HG03432 (cell line): ENCODE measurements around the gene IQSEC2.

Experiments used
- ATAC-seq: cut with Tn5 transposase; IDR thresholded peaks from one replicate; pipeline ENCODE4 v1.9.1; 2021; ENCODE audit warnings: mild to moderate bottlenecking, moderate library complexity; ENCODE audit not compliant: unreplicated experiment

IQSEC2 gene

DNA sequence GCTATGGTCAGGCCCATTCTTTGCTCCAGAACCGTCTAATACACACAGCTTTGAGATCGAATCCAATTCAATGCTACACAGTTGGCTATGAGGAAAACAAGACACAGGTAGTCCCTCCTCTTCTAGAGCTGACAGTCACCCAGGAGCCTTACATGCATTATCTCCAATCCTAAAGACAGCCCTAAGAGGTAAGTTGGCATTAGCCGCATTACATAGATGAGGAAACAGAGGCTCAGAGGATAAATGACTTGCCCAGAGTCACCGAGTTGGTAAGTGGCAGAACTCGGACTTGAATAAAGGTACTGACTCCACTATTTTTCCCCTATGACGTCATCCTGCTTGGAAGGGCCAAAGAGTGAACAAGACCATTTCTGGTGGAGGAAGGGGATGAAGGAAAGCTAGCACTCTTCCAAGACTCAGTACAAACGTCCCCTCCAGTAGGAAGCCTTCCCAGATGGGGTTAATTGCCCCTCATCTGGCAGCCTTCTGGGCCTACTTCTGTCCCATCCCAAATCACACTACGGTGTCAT lies 8.5 kb downstream of the IQSEC2 start:
- no peak for ATAC-seq

DNA sequence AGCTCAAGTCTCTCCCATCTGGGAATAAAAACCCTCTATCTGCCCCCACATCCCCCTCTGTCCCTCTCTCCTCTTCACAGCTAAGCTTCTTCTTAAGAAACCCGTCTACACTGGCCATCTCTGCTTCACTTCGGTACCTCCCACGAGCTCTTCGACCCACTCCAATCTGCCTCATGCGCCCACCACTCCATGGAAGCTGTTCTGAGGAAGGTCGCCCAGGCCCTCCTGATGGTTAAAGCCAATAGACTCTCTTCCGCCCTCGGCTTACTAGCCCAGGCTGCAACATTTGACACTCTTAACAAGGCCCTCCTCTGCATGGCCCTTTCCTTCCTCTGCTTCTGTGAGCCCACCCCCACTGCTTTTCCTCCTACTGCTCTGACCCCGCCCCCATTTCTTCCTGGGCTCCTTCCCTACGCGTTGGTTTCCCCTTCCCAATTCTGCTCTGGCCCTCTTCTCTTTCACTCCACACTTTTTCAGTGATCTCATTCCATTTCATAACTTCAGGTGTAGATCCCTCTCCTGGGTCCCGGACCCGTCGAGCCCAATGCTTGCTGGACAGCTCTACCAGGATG lies 11.8 kb downstream of the IQSEC2 start:
- no peak for ATAC-seq

DNA sequence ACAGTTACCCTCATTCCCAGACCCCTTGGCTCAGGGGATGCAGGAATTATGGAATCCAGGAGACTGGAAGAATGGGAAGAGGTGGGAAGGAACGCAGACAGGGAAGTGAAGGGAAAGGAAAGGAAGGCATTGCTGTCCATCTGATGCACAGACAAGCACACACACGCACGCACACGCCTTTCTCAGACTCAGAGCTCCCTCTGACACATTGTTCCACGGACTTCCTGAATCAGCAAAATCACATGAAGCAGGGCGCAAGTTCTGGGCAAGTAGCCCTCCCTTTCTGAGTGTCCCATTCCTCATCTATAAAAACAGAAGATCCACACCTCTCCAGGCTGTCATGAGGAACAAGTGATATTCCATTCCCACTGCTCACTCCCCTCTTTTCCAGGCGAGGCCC lies 13.2 kb downstream of the IQSEC2 start:
- no peak for ATAC-seq

DNA sequence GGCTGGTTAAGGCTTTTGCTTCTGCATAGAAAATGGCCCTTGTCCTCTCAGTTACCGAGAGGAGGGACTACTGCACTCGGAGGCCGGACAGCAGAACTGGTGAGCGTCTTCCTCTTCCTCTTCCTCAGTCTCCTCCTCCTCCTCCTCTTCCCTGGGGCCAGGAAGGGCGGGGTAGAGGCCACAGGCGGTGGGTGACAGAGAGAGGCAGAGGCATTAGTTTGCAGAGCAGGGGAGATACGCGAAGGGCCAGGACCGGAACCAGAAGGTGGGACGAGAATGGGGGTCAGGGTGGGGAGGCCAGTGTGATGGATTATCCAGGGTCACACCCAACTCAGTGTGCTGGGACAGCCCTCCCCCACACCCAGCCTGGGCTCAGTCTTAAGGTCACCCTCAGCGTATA lies 14.5 kb downstream of the IQSEC2 start:
- ATAC-seq = no peak

DNA sequence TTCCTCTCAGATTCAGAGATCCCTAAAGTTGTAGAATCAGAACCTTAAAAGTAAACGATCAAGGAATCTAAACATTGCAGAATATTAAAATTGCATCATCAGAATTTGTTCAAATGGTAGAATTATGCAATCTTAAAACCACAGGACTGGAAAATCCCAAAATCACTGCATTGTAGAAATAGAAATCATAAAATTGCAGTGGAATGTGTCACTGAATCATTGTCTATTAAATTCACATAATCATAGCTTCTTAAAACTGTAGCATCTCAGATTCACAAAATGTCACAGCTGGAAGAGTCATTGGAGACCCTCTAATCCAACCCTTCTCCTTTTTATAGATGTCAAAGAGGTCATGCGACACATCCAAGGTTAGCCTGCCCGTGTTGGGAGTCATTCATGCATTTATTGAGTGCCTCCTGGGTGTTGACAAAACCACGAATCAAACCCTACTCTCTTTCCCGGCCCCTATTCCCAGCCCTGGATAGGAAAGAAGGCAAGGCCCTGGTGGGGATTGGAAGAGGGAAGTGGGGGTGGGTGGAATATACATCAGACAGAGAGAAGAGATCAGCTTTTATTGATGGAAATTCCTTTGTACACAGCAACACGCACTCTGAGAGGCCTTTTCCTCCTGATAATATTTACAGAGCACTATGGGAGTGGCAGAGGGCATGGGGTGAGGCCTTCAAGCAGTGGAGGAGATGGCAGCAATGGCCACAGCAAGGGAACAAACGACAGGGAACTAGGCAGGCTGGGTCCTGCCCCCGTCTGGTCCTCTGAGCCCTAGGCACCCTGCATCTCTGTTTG lies 15.4 kb downstream of the IQSEC2 start:
- no peak for ATAC-seq

DNA sequence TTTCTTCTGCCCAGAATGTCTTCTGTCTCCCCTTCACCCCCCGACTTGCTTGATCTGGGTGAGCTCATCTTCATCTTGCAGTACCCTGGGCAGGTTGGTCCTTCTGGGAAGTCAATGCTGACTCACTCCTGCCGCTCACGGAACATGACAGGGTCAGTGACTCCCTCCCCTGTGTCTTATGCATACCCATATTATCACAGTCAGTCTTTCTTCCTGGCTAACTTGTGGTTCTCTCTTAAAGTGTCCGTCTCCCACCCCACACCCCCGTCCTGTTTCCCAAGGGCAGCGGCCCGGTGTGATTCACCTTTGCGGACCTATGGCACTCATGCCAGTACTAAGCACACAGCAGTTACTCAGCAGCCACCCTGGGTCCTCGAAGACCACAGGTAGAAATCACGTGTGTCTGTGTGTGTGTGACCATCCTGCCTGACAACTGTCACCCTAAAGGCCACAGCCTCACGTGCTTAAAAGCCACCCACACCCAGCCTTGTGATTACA lies 17.7 kb downstream of the IQSEC2 start:
- no peak for ATAC-seq

DNA sequence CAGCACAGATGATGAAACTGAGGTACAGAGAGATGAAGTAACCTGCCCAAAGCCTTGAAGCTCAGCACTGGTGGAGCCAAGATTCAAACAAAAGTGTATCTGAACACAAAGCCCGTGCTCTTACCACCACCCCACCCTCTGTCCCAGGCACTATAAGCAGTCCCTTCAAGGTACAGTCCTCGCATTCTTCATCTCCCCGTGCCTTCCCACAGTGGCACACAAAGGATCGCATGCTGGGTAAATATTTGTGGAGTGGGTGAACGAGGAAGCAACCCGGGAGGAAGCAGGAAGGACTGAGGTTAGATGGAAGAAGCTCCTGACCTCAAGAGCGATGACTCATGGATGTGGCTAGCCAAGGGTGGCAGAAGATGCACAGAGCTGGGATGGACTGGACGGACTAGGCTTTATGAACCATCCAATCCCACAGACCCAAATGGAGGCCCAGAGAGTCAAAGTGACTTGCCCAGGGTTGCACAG lies 18.4 kb downstream of the IQSEC2 start:
- ATAC-seq = no peak

DNA sequence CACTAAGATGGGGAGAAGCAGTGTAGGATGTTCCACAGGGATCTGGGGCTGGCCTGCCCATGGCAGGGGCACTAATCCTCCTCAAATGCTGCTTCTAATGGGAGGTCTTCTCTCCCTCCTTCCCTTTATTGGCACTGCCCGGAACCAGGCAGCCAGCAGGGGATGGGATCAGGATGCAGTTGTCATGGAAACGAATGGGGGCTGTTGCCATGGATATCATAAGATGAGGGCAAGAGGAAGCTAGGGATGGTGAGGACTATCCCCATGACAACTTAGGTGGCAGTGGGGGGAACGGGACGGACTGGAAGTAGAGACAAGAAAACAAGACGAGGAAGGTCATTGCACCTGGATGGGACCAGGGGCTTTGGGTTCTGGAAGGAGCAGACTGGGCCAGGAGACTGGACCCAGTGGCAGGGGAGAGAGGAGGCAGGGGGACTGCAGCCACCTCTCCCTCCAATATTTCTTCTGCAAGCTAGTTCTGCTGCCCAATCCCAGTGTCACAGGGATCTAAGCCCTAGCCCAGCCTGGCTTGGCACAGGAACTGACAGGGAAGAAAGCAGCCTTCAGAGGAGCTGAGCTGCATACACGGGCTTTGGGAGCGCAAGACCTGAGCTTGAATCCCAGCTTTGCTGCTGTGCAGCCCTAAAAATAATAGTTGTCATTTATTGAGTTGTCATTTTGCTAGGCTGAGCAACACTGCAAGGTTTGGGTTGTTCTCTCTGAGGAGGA lies 19.0 kb downstream of the IQSEC2 start:
- no peak for ATAC-seq

DNA sequence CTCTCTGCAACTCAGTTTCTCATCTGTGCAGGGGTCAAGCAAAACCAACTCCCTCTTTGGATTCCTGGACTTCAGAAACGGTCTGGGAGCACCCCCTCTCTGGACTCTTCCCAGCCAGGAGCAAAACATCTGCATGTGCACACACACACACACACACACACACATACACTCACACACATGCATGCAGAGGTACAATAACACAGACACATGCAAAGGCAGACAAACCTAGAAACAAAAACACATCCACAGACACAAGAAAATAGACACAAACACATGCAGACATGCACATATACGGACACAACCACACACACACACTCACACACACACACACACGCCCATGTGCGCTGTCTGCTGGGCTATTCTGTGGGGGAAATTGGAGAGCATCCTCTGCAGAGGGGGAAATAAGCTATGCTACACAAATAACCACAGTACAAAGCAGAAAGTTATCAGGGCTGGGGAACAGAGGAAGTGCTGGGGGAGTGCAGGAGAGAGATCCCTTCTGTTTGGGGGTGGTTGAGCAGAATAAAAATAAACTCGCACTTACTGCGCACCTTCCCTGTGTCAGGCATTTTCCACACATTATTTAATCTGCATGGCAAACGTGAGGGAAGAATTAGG lies 19.9 kb downstream of the IQSEC2 start:
- ATAC-seq = no peak

DNA sequence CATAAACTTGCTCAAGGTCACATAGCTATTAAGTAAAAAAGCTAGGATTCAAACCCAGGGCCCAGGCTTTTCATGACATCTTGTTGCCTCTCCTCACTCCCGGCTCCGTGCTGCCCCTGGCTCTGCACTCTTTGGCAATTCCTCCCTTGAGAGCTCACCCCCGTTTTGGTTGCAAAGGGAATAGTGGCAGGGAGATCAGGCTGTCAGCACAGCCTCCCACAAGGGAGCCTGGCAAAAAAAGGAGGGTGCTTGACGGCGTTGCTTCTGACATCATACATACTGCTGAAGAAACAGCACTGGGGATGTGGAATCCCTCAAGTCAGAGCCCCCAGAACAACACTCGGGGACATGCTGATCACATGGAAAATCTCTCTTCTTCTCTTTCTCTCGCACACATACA lies 20.5 kb downstream of the IQSEC2 start:
- ATAC-seq = no peak

DNA sequence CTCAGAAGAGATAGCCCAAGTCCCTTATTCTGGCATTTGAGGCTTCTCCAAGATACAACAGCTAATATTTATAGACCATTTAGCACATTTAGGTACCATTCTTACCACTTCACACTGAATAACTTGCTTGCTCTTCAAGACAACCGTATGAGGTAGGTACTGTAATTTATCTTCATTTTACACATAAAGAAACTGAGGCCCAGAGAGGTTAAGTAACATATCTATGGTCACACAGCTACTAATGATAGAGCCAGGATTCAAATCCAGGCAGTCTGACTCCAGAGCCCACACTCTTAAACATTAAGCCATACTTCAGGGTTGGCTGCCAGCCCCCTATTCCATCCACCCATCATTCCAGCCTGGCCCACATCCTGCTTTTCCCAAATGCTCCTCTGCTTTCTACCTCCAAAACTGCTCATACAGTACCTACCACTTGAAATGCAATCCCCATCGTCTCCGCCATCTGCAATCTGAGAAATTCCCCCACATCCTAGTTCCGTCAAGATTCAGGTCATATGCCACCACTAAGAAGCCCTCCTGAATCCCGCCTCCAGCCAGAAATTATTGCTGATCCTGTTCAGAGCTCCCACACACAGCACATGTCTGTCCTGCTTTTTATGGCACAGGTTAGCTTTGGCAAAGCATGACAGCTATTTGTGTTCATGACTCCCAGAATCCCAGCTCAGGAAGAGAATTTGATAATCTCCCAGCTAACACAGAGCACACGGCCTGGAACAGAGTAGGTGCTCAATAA lies 23.5 kb downstream of the IQSEC2 start:
- no peak for ATAC-seq

DNA sequence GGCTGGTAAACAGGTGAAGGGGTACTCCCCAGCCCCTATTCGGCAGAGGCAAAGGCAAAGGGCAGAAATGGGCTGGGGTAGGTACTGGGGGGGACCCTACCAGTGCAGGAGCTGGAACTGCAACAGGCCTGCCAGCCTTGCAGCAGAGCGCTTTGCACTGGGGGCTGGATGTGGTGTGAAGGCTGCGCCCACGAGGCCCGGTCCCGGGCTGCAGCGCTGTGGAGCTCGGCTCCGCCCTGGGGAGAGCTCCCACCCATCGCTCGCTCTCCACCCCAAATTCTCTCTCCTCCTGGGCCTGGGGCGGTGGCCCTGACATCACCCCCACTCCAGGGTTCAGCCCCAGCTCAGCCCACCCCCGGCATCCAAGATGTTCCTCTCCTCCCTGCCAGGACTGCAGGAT lies 24.2 kb downstream of the IQSEC2 start:
- ATAC-seq = no peak

DNA sequence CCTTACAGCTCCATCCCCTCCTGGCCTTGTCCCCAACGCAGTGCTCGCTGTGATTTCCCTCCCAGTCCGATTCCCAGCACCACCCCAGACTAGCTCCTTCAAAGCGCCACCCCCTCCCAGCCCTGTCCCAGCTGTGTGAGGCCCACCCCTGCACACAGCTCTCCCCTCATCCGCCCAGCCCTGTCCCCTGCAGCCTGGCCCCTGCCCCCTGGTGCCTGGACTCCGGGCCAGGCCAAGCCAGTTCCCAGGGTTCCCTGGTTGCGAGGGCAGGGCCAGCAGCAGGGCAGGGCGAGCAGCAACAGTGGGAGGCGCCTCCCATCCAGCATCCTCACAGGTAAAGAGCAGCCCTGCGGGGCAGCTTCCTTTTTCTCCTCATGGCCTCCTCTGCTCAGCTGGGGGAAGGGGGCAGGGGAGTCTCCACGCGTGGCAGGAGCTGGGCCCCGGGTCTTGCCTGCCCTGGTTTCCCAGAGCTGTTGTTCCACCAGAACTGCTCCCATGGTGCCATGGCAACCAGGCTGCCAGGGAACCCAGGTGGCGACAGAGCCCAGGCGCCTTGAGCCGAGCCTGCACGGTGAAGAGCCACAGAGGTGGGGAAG lies 24.8 kb downstream of the IQSEC2 start:
- no peak for ATAC-seq

DNA sequence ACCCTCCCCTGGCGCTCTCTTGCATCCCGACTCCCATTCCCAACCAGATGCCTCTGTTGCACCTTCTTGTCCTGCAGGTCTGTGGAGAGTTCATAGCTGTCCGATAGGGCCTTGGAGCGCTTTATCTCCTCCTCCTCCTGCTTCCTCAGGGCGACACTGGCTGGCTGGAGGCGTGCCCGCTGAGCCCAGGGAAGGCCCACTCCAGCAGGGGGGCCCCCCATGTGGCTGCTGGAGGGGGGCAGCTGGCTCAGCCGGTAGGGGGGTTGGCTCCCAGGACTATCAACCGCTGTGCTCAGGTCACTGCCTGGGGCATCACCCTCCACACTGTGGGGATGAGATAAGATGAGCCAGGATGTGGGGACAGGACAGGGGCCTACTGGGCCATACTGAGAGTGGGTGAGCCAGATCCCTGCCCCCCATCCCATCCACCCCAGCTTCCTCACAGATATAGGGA lies 25.6 kb downstream of the IQSEC2 start:
- no peak for ATAC-seq

DNA sequence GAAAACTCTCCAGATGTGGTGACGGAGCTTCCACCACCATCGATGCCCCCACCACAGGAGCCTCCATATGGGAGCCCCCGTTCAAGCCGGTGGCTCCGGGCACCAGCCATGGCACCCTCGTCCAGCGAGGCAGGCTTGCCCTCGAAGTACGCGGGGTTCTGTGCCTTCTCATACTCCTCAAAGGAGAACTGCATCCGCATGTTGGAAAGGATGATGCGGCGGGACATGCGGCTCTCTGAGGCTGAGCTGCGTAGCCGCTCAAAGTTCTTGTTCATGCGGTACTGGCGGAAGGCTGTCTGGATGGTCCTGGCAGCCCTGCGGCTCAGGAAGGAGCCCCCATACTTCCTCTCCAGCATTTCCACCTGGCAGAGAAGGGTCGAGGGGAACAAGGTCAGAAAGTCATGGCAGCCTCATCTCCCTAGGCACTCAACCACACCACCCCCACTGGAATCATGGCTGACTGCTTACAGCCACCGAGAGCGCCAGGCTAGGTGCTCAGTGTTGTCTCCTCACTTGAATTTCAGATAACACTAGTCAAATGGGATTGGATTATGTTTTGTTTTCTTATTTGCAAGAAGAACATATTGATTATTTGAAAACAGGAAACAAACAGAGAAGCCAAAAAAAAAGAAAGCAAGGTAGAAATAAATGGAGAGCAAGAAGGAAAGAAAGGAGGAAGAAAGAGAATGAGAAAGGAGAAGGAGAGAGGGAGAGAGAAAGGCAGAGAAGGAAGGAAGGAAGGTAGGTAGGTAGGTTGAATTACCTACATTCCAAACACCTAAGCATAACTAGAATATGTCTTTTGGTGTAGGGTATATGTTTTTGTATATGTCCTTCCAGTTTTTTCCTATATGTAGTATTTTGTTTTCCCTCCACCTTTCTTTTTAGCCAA lies 26.6 kb downstream of the IQSEC2 start:
- no peak for ATAC-seq

DNA sequence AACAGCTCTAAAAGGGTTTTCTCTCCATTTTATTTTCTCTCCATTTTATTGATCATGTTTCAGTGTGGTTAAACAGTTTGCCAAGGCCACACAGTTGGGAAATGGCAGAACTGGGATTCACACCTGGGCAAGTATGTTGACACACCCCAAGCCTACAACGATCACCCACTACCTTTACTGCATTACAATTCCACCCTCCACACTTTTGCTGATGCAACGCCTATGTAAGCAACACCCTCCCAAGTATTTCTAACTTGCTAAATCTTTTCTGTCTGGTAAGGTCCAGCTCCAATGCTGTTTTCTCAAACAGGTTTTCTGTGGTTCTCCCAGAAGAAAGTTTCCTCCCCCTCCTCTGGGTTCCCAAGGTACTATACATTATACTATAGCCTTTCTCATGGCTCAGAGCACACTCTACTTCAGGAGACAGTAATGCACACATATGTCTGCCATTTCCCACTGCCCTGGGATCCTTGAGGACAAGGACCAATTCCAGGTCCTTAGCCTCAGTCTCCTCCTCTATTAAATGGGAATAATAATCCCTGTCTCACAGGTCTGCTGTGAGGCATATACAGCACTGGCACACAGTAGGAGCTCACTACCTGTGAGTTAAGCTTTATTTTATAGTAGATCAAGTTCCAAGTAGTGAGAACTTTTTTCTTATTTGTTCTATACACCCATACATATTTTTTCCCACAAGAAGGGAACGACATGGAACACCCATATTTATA lies 27.9 kb downstream of the IQSEC2 start:
- ATAC-seq = no peak

DNA sequence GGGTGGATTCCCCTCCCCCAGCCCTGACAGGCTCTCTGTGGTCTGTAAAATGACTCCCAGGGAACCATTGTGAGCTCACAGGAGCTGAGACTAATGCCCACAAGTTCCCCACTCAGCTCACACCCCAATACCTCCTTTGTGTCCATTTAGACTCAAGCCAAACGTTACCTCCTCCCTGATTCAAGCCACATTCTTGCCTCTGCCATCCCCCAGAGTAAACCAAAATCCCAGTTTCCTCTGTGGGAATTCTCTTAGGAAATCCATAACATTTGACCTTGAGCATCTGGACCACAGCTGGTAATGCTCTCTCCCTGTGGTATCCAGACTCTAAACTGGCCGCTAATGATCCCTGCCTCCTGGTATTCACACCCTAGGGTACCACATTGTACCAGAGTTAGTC lies 30.1 kb downstream of the IQSEC2 start:
- ATAC-seq = no peak

DNA sequence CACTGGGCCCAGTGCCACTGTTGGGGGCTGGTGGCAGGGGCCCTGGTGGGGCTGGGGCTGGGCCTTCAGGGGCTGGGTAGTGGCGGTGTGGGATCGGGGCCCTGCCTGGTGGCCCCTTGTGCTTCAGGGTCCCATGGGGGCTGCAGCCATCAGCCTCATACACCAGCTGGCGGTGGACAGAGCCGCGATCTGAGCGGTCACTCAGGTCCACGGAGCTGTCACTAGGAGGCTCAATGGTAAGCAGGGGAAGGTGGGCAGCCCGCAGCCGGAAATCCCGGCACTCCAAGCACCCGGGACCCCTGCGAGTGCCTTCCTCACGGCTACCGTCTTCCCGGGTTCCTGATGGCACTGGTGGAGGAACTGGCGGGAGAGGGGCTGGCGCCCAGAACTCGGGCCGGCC lies 30.8 kb downstream of the IQSEC2 start:
- ATAC-seq = no peak
